ENCODE measurements around the gene ACOXL. TPM values are rescaled to one million over a fixed set of nuclear protein-coding genes. Genes with fewer than 3 reads are reported as not detected.

ACOXL gene
- total and polyA plus RNA-seq, 12 donors: 0.05 to 0.19 (median 0.12) TPM; not detected in 8

GRCh38 chr2:111135910-111136297 lies 403.5 kb downstream of the ACOXL start:
- H3K9me3 ChIP-seq (replicated peaks in 1 of 3): no peaks in the 10 kb centered on the region
- WGBS, 4 donors: 76 to 90% (median 85%) methylated on average over 8 to 9 of the region's 9 CpGs
- TF ChIP-seq POLR2A (IDR thresholded peaks at IDR 0.05) (no peak), CTCF (IDR thresholded peaks at IDR 0.05) (no peak)
- no peak for DNase-seq
- intact Hi-C loops (cut with DNase I): no loop called here
- no peak overlapping the region for H3K4me3 ChIP-seq
- no peaks in the 10 kb centered on the region for H3K36me3 ChIP-seq (replicated peaks in 1 of 2)
- H3K27me3 ChIP-seq: no peaks in the 10 kb centered on the region
- H3K4me1 ChIP-seq (replicated peaks in 1 of 2): peaks cover 0 to 10% of the 10 kb centered on the region in 2 donors
- no peak overlapping the region for H3K27ac ChIP-seq

DNA sequence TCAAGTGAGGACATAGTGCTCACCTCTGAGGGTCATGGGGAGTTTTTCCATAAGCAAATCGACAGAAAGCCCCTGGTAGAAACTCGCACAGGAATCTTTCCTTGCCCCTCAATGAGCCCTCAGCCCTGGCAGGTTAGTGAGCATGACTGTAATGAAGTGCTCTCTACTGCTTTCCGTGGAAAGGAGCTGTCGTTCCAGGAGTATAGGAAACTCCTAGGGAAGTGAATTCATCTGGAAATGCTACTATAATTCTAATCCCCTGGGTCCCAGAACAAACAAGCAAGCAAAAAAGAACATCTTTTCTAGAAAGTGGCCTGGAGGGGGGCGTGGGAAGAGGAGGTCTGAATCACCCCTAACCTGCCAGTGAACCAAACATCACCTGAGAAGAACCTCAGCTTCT lies 406.5 kb downstream of the ACOXL start:
- no peaks in the 10 kb centered on the region for H3K27me3 ChIP-seq

DNA sequence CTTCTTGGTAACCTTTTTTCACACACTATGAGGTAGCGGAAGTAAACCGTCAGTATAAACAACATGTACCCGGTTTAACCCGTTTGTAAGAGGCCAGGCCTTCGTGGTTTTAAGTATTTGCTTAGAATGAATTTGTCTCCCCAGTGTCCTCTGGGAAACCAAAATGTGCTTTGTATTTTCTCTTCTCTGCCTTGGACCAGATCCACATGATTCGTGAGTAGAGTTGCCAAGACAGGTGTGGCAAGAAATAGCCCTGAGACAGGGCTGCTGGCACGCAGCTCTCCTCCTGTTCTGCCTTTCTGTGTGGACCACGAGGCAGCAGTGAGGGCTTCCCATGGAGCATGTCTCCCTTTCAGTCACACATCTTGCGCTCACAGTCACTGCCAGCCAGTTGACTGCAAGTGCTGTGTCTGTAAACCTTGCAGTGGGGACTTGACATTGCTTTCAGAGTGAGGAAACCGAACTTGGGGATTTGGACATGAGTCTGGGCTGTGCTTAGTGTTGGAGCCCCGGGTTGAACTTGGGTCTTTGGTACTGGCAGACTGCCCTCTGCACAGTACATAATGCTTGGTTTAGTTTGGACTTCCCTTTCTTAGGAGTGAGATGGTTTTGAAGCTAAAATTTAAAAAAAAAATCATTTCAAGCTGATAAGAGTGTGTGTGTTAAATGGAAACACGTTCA lies 407.4 kb downstream of the ACOXL start:
- H3K27me3 ChIP-seq: no peaks in the 10 kb centered on the region
- no peak overlapping the region for H3K4me3 ChIP-seq
- no peak overlapping the region for H3K27ac ChIP-seq
- no peak for DNase-seq
- TF ChIP-seq POLR2A (IDR thresholded peaks at IDR 0.05) (no peak), CTCF (IDR thresholded peaks at IDR 0.05) (no peak)
- H3K9me3 ChIP-seq (replicated peaks in 1 of 3): no peaks in the 10 kb centered on the region
- 78 to 86% (median 83%) methylated on average over 12 of the region's 12 CpGs for WGBS, 4 donors
- peaks cover 9 to 15% of the 10 kb centered on the region in 2 donors for H3K4me1 ChIP-seq (replicated peaks in 1 of 2)
- intact Hi-C loops (cut with DNase I): no loop called here
- H3K36me3 ChIP-seq (replicated peaks in 1 of 2): no peaks in the 10 kb centered on the region

More for the DNA sequence above, 406.5 kb downstream of the ACOXL start:
- Histone ChIP-seq H3K36me3 (replicated peaks in 1 of 2) (no peaks in the 10 kb centered on the region), H3K27ac (no peak overlapping the region), H3K4me1 (replicated peaks in 1 of 2) (peaks cover 7% of the 10 kb centered on the region in 2 donors), H3K4me3 (no peak overlapping the region), H3K9me3 (replicated peaks in 1 of 3) (no peaks in the 10 kb centered on the region)
- intact Hi-C loops (cut with DNase I): no loop called here
- no peak for DNase-seq
- no peak for TF ChIP-seq CTCF (IDR thresholded peaks at IDR 0.05)
- no peak for TF ChIP-seq POLR2A (IDR thresholded peaks at IDR 0.05)
- 85 to 92% (median 89%) methylated on average over 3 to 5 of the region's 5 CpGs for WGBS, 4 donors

- peaks cover 9 to 15% of the 10 kb centered on the region in 2 donors for H3K4me1 ChIP-seq (replicated peaks in 1 of 2)
- TF ChIP-seq POLR2A (IDR thresholded peaks at IDR 0.05) (no peak), CTCF (IDR thresholded peaks at IDR 0.05) (no peak)
- DNase-seq: no peak
- H3K36me3 ChIP-seq (replicated peaks in 1 of 2): no peaks in the 10 kb centered on the region
- no peak overlapping the region for H3K4me3 ChIP-seq
- no peaks in the 10 kb centered on the region for H3K27me3 ChIP-seq
- intact Hi-C loops (cut with DNase I): no loop called here
- H3K27ac ChIP-seq: no peak overlapping the region
- no peaks in the 10 kb centered on the region for H3K9me3 ChIP-seq (replicated peaks in 1 of 3)
- WGBS, 4 donors: 94 to 97% (median 95%) methylated on average over 4 of the region's 4 CpGs
Observed at GRCh38 chr2:111140815-111141214, 408.4 kb downstream of the ACOXL start.
